SK-N-MC (cell line): Measurements from ENCODE around the gene PHKA2.
"Not testable (repeated sequence)": the region's sequence is repeated elsewhere in the genome, so short reads cannot be mapped to it uniquely, and the experiment has no call there.

Source experiments
- DNase-seq: peaks from one replicate; pipeline ENCODE4 v3.0.0-alpha.2; 2011; ENCODE audit warnings: low read depth, low spot score
- H3K27ac ChIP-seq: fragments of 200-600 bp; sonication (generic); 2 replicates; pipeline ENCODE4 v1.5.1; 2016; ENCODE audit warnings: mixed run types
- H3K36me3 ChIP-seq: fragments of 200-600 bp; sonication (generic); 2 replicates; pipeline ENCODE4 v1.6.1; 2017; ENCODE audit warnings: antibody characterized with exemption, low read length, mixed read lengths; ENCODE audit not compliant: insufficient read depth
- H3K4me3 ChIP-seq: fragments of 200-600 bp; sonication (generic); 2 replicates; pipeline ENCODE4 v1.5.1; 2016
- H3K9ac ChIP-seq: fragments of 200-600 bp; sonication (generic); 2 replicates; pipeline ENCODE4 v1.8.0; 2017; ENCODE audit warnings: mixed run types, mixed read lengths; ENCODE audit not compliant: insufficient read length
- H3K9me3 ChIP-seq: fragments of 200-600 bp; sonication (generic); 2 replicates; pipeline ENCODE4 v1.6.1; 2017; ENCODE audit warnings: low read depth, mild to moderate bottlenecking, antibody characterized with exemption, low read length, moderate library complexity, mixed read lengths
- EZH2 ChIP-seq: fragments of 200-600 bp; sonication (generic); IDR thresholded peaks from one replicate; pipeline ENCODE4 v1.6.1; 2017; ENCODE audit warnings: antibody characterized with exemption
- FOXP2 ChIP-seq: optimal IDR thresholded peaks from 2 replicates; pipeline ENCODE3; 2011; ENCODE audit warnings: mild to moderate bottlenecking, moderate library complexity; ENCODE audit not compliant: insufficient read depth; ENCODE audit errors: extremely low read length, control extremely low read depth
- POLR2AphosphoS5 ChIP-seq: IDR thresholded peaks from 2 replicates; pipeline ENCODE4 v1.6.1; 2012; ENCODE audit warnings: mild to moderate bottlenecking, low read depth, low read length, borderline replicate concordance

Gene PHKA2

DNA sequence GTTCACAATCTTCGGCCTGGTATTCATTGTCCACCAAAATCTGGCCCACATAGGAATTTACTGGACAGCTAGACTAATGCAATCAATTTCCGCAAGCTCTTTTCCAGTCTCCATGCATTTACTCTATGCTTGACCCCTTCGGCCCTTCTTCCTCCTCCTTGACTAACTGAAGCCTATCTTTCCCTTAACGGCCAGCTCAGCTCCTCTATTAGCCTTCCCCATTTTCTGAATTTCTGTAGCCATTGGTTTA, 1.2 kb upstream of the PHKA2 start:
- H3K27ac ChIP-seq: no peak overlapping the region

DNA sequence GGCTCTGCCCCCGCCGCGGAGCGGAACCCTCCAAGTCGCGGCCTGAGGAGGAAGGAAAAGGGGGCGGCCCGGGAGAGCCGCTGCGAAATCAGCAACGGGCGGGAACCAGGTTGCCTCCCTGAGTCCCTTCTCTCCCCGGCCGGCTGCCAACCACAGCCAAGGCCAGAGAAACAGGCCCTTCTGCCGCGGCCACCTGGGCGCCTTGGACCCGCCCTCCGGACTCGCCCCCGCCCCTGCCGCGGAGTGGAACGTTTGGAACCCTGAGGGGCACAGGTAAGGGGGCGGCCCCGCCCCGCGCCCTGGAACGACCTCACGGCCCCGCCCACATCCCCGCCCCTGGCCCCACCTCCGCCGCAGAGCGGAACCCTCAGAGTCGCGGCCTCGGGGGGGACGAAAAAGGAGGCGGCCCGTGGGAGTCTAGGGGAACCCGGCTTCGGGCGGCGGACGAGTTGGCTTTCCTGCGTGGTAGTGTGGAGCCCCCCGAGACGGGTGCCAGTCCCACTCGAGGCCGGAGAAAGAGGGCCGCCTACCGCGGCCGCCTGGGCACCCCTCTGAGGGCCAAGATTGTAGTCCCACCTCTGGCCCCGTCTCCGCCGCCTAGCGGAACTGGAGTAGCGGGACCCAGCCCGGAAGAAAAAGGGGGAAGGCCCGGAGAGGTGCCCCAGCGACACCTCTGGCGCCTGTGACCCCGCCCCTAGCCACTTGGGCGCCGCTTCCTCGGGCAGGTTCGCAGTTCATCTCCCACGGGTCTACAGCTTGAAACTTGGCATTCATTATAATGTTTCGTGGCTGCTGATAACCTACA, 669 bp upstream of the PHKA2 start:
- Histone ChIP-seq H3K36me3 (no peaks in the 10 kb centered on the region), H3K9ac (peak overlapping the region; percentile 89), H3K27ac (peak overlapping the region; percentile 79; the same call in 1 of the 2 replicates), H3K9me3 (no peaks in the 10 kb centered on the region), H3K4me3 (peak overlapping the region; percentile 84)
- TF ChIP-seq EZH2: no peak
- TF ChIP-seq POLR2AphosphoS5: peak; percentile 52
- no peak for TF ChIP-seq FOXP2
- no peak for DNase-seq

More for the DNA sequence above, 1.2 kb upstream of the PHKA2 start:
- TF ChIP-seq EZH2: no peak
- no peak for TF ChIP-seq POLR2AphosphoS5
- Histone ChIP-seq H3K36me3 (no peaks in the 10 kb centered on the region), H3K9ac (peak overlapping the region; percentile 89), H3K4me3 (peak overlapping the region; percentile 84), H3K9me3 (no peaks in the 10 kb centered on the region)
- DNase-seq: no peak

DNA sequence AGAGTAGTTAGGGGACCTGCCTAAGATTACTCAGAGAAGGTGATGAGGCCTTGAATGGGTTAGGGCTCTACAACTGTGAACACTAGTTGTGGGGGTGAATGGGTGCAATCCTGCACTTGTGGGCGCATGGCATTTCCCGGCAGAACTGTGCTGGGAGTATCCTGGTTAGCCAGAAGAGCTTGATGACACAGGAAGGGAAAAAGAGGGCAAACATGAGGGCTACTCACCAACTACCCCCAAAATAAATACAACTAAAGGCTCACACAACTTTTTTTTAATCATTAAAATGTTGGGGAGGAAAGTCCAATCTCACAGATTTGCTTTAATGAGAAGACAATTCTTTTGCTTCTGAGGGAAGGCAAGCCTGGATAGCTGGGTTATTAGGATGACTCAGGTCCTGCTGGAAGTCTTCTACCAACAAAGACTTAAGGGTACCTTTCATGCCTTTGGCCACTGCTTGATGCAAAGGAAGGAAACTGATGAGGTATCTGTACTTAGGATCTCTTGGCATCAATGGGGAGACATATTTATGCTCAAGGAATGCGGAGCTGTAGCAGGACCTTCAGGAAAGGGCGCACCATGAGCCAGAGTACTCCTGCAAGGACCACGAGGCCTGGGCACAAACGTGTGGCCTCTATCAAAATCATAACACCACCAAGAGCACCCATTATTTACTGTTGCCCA, 2.6 kb downstream of the PHKA2 start:
- H3K4me3 ChIP-seq: no peak overlapping the region

DNA sequence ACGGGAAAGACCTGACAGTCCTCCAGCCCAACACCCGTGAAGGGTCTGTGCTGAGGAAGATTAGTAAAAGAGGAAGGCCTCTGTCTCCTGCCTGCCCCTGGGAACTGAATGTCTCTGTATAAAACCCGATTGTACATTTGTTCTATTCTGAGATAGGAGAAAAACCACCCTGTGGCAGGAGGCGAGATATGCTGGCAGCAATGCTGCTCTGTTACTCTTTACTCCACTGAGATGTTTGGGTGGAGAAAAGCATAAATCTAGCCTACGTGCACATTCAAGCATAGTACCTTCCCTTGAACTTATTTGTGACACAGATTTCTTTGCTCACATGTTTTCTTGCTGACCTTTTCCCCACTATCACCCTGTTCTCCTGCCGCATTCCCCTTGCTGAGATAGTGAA, 3.7 kb downstream of the PHKA2 start:
- H3K4me3 ChIP-seq, DNase-seq, H3K36me3 ChIP-seq, H3K9me3 ChIP-seq, H3K9ac ChIP-seq, H3K27ac ChIP-seq: not testable (repeated sequence)

More for the DNA sequence above, 2.6 kb downstream of the PHKA2 start:
- no peak overlapping the region for H3K9ac ChIP-seq
- TF ChIP-seq FOXP2 (no peak), EZH2 (no peak), POLR2AphosphoS5 (no peak)
- DNase-seq: no peak
- H3K27ac ChIP-seq: no peak overlapping the region
- H3K9me3 ChIP-seq: no peaks in the 10 kb centered on the region
- H3K36me3 ChIP-seq: no peaks in the 10 kb centered on the region

DNA sequence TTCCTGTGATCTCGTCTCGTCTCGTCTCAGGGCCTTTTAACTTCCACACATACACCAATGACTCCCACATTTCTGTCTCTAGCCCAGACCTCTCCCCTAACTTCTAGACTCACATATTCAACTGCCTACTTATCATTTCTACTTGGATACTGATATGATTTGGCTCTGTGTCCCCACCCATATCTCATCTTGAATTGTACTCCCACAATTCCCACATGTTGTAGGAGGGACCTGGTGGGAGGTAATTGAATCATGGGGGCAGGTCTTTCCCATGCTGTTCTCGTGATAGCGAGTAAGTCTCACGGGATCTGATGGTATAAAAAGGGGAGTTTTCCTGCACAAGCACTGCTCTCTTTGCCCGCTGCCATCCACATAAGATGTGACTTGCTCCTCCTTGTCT, 8.9 kb downstream of the PHKA2 start:
- Histone ChIP-seq H3K4me3 (no peak overlapping the region), H3K9me3 (no peaks in the 10 kb centered on the region), H3K36me3 (no peaks in the 10 kb centered on the region), H3K9ac (no peak overlapping the region), H3K27ac (no peak overlapping the region)
- DNase-seq: no peak
- TF ChIP-seq EZH2 (no peak), POLR2AphosphoS5 (no peak), FOXP2 (no peak)

DNA sequence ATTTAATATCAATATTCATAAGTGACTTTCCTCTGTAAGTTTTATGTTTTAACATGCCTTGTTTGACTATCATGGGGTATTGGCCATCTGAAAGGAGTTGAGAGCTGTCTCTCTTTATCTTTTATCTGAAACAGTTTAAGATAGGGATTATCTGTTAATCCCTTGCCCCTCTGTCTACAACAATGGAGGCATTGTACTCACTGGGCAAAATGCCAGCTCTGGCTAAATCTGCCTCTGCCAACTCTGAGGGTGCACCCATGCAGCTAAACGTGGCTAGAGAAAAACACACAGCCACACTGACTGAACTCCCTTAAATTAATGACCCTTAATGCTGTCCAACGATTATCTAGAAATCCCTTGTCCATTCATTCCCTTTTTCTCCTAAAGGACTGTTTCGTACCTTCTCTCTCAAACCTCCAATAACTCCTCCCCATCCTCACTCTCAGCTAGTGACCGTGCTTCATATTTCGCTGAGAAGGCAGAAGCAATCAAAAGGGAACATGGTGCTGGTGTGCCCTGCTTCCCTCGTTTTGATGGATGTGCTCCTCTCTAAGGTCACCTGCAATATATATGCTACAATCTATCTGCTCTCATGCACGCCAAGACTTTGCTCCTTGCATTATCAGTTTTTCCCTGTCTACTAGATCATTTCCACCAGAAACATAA, 10.3 kb downstream of the PHKA2 start:
- no peak for DNase-seq
- Histone ChIP-seq H3K27ac (no peak overlapping the region), H3K9me3 (no peaks in the 10 kb centered on the region), H3K9ac (no peak overlapping the region), H3K36me3 (no peaks in the 10 kb centered on the region), H3K4me3 (no peak overlapping the region)
- TF ChIP-seq POLR2AphosphoS5: no peak
- no peak for TF ChIP-seq EZH2
- TF ChIP-seq FOXP2: no peak

DNA sequence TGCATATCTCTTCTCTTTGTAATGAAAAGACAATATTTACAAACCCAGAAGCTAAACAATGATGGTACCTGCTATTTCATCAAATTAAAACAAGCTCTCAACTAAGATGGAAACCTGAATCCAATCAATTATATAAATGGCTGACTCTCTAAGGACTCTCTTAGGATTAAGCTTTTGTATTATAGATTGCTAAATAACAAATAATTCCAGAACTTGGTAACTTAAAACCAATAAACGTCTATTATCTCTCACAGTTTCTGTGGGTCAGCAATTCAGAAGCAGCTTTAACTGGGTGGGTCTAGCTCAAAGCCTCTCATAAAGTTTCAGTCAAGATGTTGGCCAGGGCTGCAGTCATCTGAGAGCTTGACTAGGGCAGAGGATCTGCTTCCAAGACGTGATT, 12.4 kb downstream of the PHKA2 start:
- TF ChIP-seq FOXP2 (no peak), POLR2AphosphoS5 (no peak), EZH2 (no peak)
- Histone ChIP-seq H3K9ac (no peak overlapping the region), H3K9me3 (no peaks in the 10 kb centered on the region), H3K4me3 (no peak overlapping the region), H3K27ac (peak overlapping the region; percentile 60; the same call in 1 of the 2 replicates), H3K36me3 (no peaks in the 10 kb centered on the region)
- DNase-seq: no peak

DNA sequence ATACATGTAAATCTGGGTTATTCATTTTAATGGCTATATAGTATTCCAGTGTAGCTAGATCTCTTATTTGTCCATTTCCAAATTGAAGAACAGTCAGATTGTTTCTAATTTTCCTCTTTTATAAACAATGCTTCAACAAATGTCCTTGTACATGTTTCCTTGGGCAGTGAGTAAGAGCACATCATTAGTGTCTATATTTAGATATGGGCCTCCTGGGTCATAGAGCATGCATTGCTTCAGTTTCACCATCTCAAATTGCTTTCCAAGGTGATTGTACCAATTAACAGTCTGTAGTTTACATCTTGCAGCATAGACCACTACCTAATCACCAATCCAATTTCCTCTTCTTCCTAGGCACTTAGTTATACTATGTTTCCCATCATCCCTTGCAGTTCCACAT, 13.4 kb downstream of the PHKA2 start:
- no peak for DNase-seq
- H3K4me3 ChIP-seq: no peak overlapping the region
- no peaks in the 10 kb centered on the region for H3K9me3 ChIP-seq
- TF ChIP-seq POLR2AphosphoS5 (no peak), EZH2 (no peak), FOXP2 (no peak)
- no peaks in the 10 kb centered on the region for H3K36me3 ChIP-seq
- no peak overlapping the region for H3K27ac ChIP-seq
- no peak overlapping the region for H3K9ac ChIP-seq
